ENCODE results near the gene EPB41. TPM values are rescaled to one million over a fixed set of nuclear protein-coding genes. Genes with fewer than 3 reads are reported as not detected.

EPB41 gene
- total and polyA plus RNA-seq, 2 of the 8 experiments (the other 6 are each of a cell fraction or from before 2014, with no cell fraction given), result 36.7 to 109 TPM

GRCh38 chr1:28865997-28866650 lies 48.2 kb upstream of the EPB41 start (continued):
- no peak for TF ChIP-seq CHD7 (IDR thresholded peaks at IDR 0.05; ENCODE audit: insufficient replicate concordance, low read length)
